ENCODE data around the gene MAPK7. TPM values are rescaled to one million over a fixed set of nuclear protein-coding genes. Genes with fewer than 3 reads are reported as not detected.

MAPK7 gene
- total and polyA plus RNA-seq, 2 of the 4 experiments (the other 2 are of a cell fraction), result 9.7 to 25.4 TPM

GRCh38 chr17:19343671-19344151 is 34.6 kb upstream of the MAPK7 start:
- Histone ChIP-seq H2AK9ac (replicated peaks; ENCODE audit: low read depth, low read length, poor library complexity) (no peak overlapping the region), H3K56ac (ENCODE audit: extremely low read depth, insufficient read depth, low read length) (no peak overlapping the region), H3K9ac (ENCODE audit: low read depth, low read length) (no peak overlapping the region), H4K5ac (ENCODE audit: low read depth, low read length) (no peak overlapping the region), H2BK20ac (ENCODE audit: low read depth, low read length) (no peak overlapping the region), H4K8ac (ENCODE audit: low read depth in 2 of 2, low read length in 2 of 2) (no peak overlapping the region), H4K91ac (ENCODE audit: insufficient read depth, low read depth, low read length) (no peak overlapping the region), H3K27me3 (ENCODE audit: control insufficient read depth, insufficient read depth, low read length) (no peaks in the 10 kb centered on the region), H3K23ac (ENCODE audit: low read depth, low read length) (no peak overlapping the region), H2AFZ (replicated peaks; ENCODE audit: low read length, poor library complexity) (no peak overlapping the region), H3K4me1 (ENCODE audit: control insufficient read depth, insufficient read depth, low read length) (peaks cover 26% of the 10 kb centered on the region), H4K20me1 (ENCODE audit: insufficient read depth, low read length) (peaks cover 8% of the 10 kb centered on the region), H3K4me3 (ENCODE audit: insufficient read depth, low read depth, low read length) (no peak overlapping the region), H2BK15ac (ENCODE audit: low read depth, low read length) (no peak overlapping the region), H2BK5ac (ENCODE audit: low read depth, low read length, poor library complexity, severe bottlenecking) (no peak overlapping the region), H3K18ac (ENCODE audit: low read depth, low read length) (no peak overlapping the region), H3K36me3 (ENCODE audit: control insufficient read depth, insufficient read depth, low read length) (no peaks in the 10 kb centered on the region), H3K4ac (ENCODE audit: low read depth, low read length) (no peak overlapping the region), H3K4me2 (ENCODE audit: low read depth, low read length) (no peak overlapping the region), H3K9me3 (ENCODE audit: control insufficient read depth, insufficient read depth, low read length) (no peaks in the 10 kb centered on the region), H3K79me1 (ENCODE audit: low read depth in 1 of 2, low read length in 2 of 2) (peaks cover 0 to 4% of the 10 kb centered on the region in 2 experiments; a peak in 1 of 4 replicates), H3K14ac (replicated peaks; ENCODE audit: low read depth, low read length) (no peak overlapping the region), H3K27ac (ENCODE audit: insufficient read depth, low read length) (no peak overlapping the region), H3K9me1 (ENCODE audit: insufficient read depth, low read length) (peaks cover 24% of the 10 kb centered on the region), H2AK5ac (ENCODE audit: low read depth, low read length) (peak overlapping the region; percentile 50; the same call in 1 of the 2 replicates), H2BK120ac (ENCODE audit: low read depth, low read length) (no peak overlapping the region)
- no TSS peak for BruUV-seq (replicated peaks)
- no CpG with 5 or more reads among the region's 13 CpGs for WGBS, 2 experiments (ENCODE audit: extremely low coverage in 2 of 2, insufficient read length in 1 of 2)
- CTCF ChIA-PET, result no interaction called here
- dilution Hi-C loops (cut with HindIII; ENCODE audit: low sequenced_read_pairs, unreplicated experiment), result no loop called here
- intact Hi-C loops (cut with micrococcal nuclease), result no loop called here
- no peak for TF ChIP-seq RFX5 (IDR thresholded peaks at IDR 0.05; ENCODE audit: low read depth, low read length)
- no peak for DNase-seq
- in situ Hi-C loops (cut with MboI; ENCODE audit: low sequenced_read_pairs), result no loop called here
- POLR2A ChIA-PET (ENCODE audit: unreplicated experiment), result no interaction called here
- no peak for ATAC-seq (ENCODE audit: low read depth)

Measured in IMR-90 (cell line).